CD8-positive, alpha-beta memory T cell (primary cell): ENCODE measurements around the gene ZNF804A. TPM values are rescaled to one million over a fixed set of nuclear protein-coding genes. Genes with fewer than 3 reads are reported as not detected.

Source experiments
- CTCF ChIA-PET: fragments of 350-600 bp; sonication (Branson Sonifier 250); formaldehyde crosslinking; loops from one replicate; lab custom pipeline; 2021; ENCODE audit warnings: antibody characterized with exemption; lab: Charles Lee
- POLR2A ChIA-PET: fragments of 350-600 bp; sonication (Branson Sonifier 250); formaldehyde crosslinking; loops from one replicate; lab custom pipeline; 2021; ENCODE audit warnings: antibody characterized with exemption; lab: Charles Lee
- DNase-seq, 5 donors: peaks; one replicate each; pipeline versions ENCODE4 v3.0.0 to v3.0.0-alpha.2; 2020 to 2022; ENCODE audit warnings: mixed read lengths in 1 of 5
- H3K27ac ChIP-seq: one replicate; pipeline ENCODE4 v1.7.0; 2013; ENCODE audit warnings: low read depth, mild to moderate bottlenecking, low read length, moderate library complexity
- H3K27me3 ChIP-seq: 2 replicates; pipeline ENCODE4 v1.7.0; 2013; ENCODE audit warnings: low read length, mild to moderate bottlenecking; ENCODE audit not compliant: insufficient read depth, poor library complexity, severe bottlenecking
- H3K36me3 ChIP-seq: 2 replicates; pipeline ENCODE4 v1.7.0; 2013; ENCODE audit warnings: mild to moderate bottlenecking, low read length, moderate library complexity; ENCODE audit not compliant: insufficient read depth
- H3K4me1 ChIP-seq: 2 replicates; pipeline ENCODE4 v1.7.0; 2013; ENCODE audit warnings: mild to moderate bottlenecking, low read length, moderate library complexity; ENCODE audit not compliant: insufficient read depth
- H3K4me3 ChIP-seq: 2 replicates; pipeline ENCODE4 v1.7.0; 2013; ENCODE audit warnings: mild to moderate bottlenecking, low read length
- H3K9me3 ChIP-seq: 2 replicates; pipeline ENCODE4 v1.7.0; 2013; ENCODE audit warnings: mild to moderate bottlenecking, low read length
- H3K27ac Mint-ChIP-seq, 8 donors: one replicate each; pipeline ENCODE4 v1.8.0; 2020 to 2021; ENCODE audit warnings: mixed read lengths in 8 of 8, mild to moderate bottlenecking in 6 of 8, inconsistent platforms in 3 of 8, moderate library complexity in 3 of 8
- H3K27me3 Mint-ChIP-seq, 2 donors: one replicate each; pipeline ENCODE4 v1.8.0; 2020 to 2021; ENCODE audit warnings: mixed read lengths in 2 of 2, mild to moderate bottlenecking in 1 of 2, moderate library complexity in 1 of 2
- H3K36me3 Mint-ChIP-seq, 3 donors: one replicate each; pipeline ENCODE4 v1.8.0; 2020 to 2021; ENCODE audit warnings: mixed read lengths in 3 of 3, inconsistent platforms in 1 of 3, mild to moderate bottlenecking in 1 of 3
- H3K4me1 Mint-ChIP-seq, 3 donors: one replicate each; pipeline ENCODE4 v1.8.0; 2020 to 2021; ENCODE audit warnings: mixed read lengths in 3 of 3, inconsistent platforms in 1 of 3, mild to moderate bottlenecking in 1 of 3
- H3K4me3 Mint-ChIP-seq, 7 donors: one replicate each; pipeline ENCODE4 v1.8.0; 2020 to 2021; ENCODE audit warnings: mixed read lengths in 7 of 7, mild to moderate bottlenecking in 6 of 7, moderate library complexity in 4 of 7, inconsistent platforms in 2 of 7
- H3K9me3 Mint-ChIP-seq, 5 donors: one replicate each; pipeline ENCODE4 v1.8.0; 2020 to 2022; ENCODE audit warnings: mixed read lengths in 5 of 5, mild to moderate bottlenecking in 3 of 5, moderate library complexity in 2 of 5, inconsistent platforms in 1 of 5
- polyA plus RNA-seq: library from polyadenylated mRNA; unstranded; fragments of 300-500 nt; fragmentation: Illumina TruSeq; gene quantifications from one replicate; pipeline ENCODE4 v1.2.3, GENCODE V29; 2021
- total RNA-seq, 2 experiments: library from RNA; stranded (reverse); gene quantifications; one replicate each; pipeline ENCODE4 v1.2.3, GENCODE V29; 2021

Gene ZNF804A
- total and polyA plus RNA-seq, 3 experiments from 2014 or later, result not detected

- no peak overlapping the region for H3K27ac Mint-ChIP-seq
- H3K4me3 Mint-ChIP-seq, result no peak overlapping the region
- H3K4me1 Mint-ChIP-seq, result no peaks in the 10 kb centered on the region
- ChIA-PET CTCF (no interaction called here), POLR2A (no interaction called here)
- DNase-seq, result no peak
- Histone ChIP-seq H3K9me3 (no peaks in the 10 kb centered on the region), H3K36me3 (no peaks in the 10 kb centered on the region), H3K4me3 (no peak overlapping the region), H3K27me3 (no peaks in the 10 kb centered on the region), H3K27ac (no peak overlapping the region), H3K4me1 (no peaks in the 10 kb centered on the region)
- H3K36me3 Mint-ChIP-seq, result no peaks in the 10 kb centered on the region
- H3K27me3 Mint-ChIP-seq, result no peaks in the 10 kb centered on the region
- peaks cover 3 to 9% (median 5%) of the 10 kb centered on the region in 5 donors for H3K9me3 Mint-ChIP-seq
Measured at GRCh38 chr2:184904991-184905390, 306.7 kb downstream of the ZNF804A start.

DNA sequence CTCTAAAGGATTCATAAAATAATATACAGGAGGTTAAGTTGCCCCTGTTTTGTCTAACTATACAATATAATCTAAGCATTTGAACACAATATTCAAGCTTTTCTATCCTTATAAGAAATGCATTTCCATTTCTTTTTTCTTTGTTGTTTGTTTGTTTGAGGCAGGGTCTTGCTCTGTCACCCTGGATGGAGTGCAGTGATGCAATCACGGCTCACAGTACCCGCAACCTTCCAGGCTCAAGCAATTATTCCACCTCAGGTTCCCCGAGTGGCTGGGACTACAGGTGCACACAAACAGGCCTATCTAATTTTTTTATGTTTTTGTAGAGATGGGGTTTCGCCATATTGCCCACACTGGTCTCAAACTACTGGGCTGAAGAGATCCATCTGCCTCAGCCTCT, 307.8 kb downstream of the ZNF804A start:
- Mint-ChIP-seq H3K36me3 (no peaks in the 10 kb centered on the region), H3K4me1 (no peaks in the 10 kb centered on the region), H3K27me3 (no peaks in the 10 kb centered on the region), H3K4me3 (no peak overlapping the region), H3K27ac (no peak overlapping the region), H3K9me3 (peaks cover 3 to 7% (median 6%) of the 10 kb centered on the region in 5 donors)
- Histone ChIP-seq H3K27me3 (no peaks in the 10 kb centered on the region), H3K9me3 (no peaks in the 10 kb centered on the region), H3K27ac (no peak overlapping the region), H3K36me3 (no peaks in the 10 kb centered on the region), H3K4me1 (no peaks in the 10 kb centered on the region), H3K4me3 (no peak overlapping the region)
- DNase-seq, result no peak
- POLR2A ChIA-PET, result no interaction called here
- CTCF ChIA-PET, result no interaction called here

- no peak for DNase-seq
- Histone ChIP-seq H3K4me3 (no peak overlapping the region), H3K4me1 (no peaks in the 10 kb centered on the region), H3K9me3 (no peaks in the 10 kb centered on the region), H3K36me3 (no peaks in the 10 kb centered on the region), H3K27me3 (no peaks in the 10 kb centered on the region), H3K27ac (no peak overlapping the region)
- POLR2A ChIA-PET, result no interaction called here
- Mint-ChIP-seq H3K36me3 (no peaks in the 10 kb centered on the region), H3K4me3 (no peak overlapping the region), H3K27me3 (no peaks in the 10 kb centered on the region), H3K27ac (no peak overlapping the region), H3K4me1 (no peaks in the 10 kb centered on the region), H3K9me3 (peaks cover 3 to 10% (median 6%) of the 10 kb centered on the region in 5 donors)
- CTCF ChIA-PET, result no interaction called here
Measured at GRCh38 chr2:184906709-184907108, 308.4 kb downstream of the ZNF804A start.

- peaks cover 2 to 10% (median 6%) of the 10 kb centered on the region in 5 donors for H3K9me3 Mint-ChIP-seq
- no peaks in the 10 kb centered on the region for H3K36me3 Mint-ChIP-seq
- no peaks in the 10 kb centered on the region for H3K27me3 Mint-ChIP-seq
- DNase-seq, result no peak
- H3K36me3 ChIP-seq, result no peaks in the 10 kb centered on the region
- H3K27ac ChIP-seq, result no peak overlapping the region
- CTCF ChIA-PET, result no interaction called here
- H3K4me3 Mint-ChIP-seq, result no peak overlapping the region
- POLR2A ChIA-PET, result no interaction called here
- no peak overlapping the region for H3K4me3 ChIP-seq
- H3K27ac Mint-ChIP-seq, result no peak overlapping the region
- H3K4me1 ChIP-seq, result no peaks in the 10 kb centered on the region
- H3K4me1 Mint-ChIP-seq, result no peaks in the 10 kb centered on the region
- H3K27me3 ChIP-seq, result no peaks in the 10 kb centered on the region
- no peaks in the 10 kb centered on the region for H3K9me3 ChIP-seq
Measured at GRCh38 chr2:184908966-184909365, 310.6 kb downstream of the ZNF804A start.

DNA sequence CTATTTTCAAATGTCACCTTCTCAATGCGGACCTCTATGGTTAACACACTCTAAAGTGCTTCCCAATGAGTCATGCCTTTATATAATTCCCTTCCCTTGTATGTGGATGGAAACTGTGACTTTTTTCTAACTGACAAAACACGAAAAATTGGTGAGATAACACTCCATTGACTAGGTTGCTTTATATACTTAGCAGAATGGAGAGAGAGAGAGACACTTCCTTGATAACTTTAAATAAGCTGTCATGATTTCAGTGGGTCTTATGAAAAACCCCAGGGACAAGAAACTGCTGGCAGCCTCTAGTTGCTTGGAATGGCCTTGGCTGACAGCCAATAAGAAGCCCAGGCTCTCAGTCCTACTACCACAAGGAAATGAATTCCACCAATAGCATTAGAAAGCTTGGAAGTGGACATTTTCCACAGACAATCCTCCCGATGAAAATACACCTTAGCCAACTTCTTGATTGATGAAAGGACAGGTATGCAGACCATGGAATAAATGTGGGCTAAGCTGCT, 322.2 kb downstream of the ZNF804A start:
- Histone ChIP-seq H3K9me3 (no peaks in the 10 kb centered on the region), H3K27me3 (no peaks in the 10 kb centered on the region), H3K36me3 (no peaks in the 10 kb centered on the region), H3K4me1 (no peaks in the 10 kb centered on the region), H3K27ac (no peak overlapping the region), H3K4me3 (no peak overlapping the region)
- H3K27ac Mint-ChIP-seq, result no peak overlapping the region
- CTCF ChIA-PET, result no interaction called here
- H3K9me3 Mint-ChIP-seq, result peaks cover 6 to 27% (median 7%) of the 10 kb centered on the region in 5 donors
- no peaks in the 10 kb centered on the region for H3K4me1 Mint-ChIP-seq
- H3K36me3 Mint-ChIP-seq, result no peaks in the 10 kb centered on the region
- DNase-seq, result no peak
- H3K27me3 Mint-ChIP-seq, result no peaks in the 10 kb centered on the region
- POLR2A ChIA-PET, result no interaction called here
- H3K4me3 Mint-ChIP-seq, result no peak overlapping the region

DNA sequence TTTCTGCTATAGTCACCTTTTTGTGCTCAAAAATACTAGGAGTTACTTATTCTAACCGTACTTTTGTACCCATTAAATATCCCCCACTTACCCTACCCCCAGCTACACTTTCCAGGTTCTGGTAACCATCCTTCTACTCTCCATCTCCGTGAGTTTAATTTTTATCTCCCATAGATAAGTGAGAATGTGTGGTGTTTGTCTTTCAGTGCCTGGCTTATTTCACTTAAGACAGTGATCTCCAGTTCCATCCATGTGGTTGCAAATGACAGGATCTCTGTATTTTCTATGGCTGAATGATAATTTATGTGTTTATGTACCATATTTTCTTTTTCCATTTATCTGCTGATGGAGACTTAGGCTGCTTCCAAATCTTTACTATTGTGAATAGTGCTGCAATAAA, 323.3 kb downstream of the ZNF804A start:
- Histone ChIP-seq H3K36me3 (no peaks in the 10 kb centered on the region), H3K4me1 (no peaks in the 10 kb centered on the region), H3K4me3 (no peak overlapping the region), H3K9me3 (no peaks in the 10 kb centered on the region), H3K27me3 (no peaks in the 10 kb centered on the region), H3K27ac (no peak overlapping the region)
- H3K9me3 Mint-ChIP-seq, result peaks cover 4 to 32% (median 10%) of the 10 kb centered on the region in 5 donors
- CTCF ChIA-PET, result interaction anchor here (1.1 kb wide), 1 partner anchor 42 kb away, joined by 3 read pairs; no protein-coding TSS in a partner anchor
- H3K36me3 Mint-ChIP-seq, result no peaks in the 10 kb centered on the region
- no peak overlapping the region for H3K4me3 Mint-ChIP-seq
- H3K27ac Mint-ChIP-seq, result no peak overlapping the region
- POLR2A ChIA-PET, result no interaction called here
- DNase-seq, result no peak
- H3K27me3 Mint-ChIP-seq, result no peaks in the 10 kb centered on the region
- no peaks in the 10 kb centered on the region for H3K4me1 Mint-ChIP-seq

DNA sequence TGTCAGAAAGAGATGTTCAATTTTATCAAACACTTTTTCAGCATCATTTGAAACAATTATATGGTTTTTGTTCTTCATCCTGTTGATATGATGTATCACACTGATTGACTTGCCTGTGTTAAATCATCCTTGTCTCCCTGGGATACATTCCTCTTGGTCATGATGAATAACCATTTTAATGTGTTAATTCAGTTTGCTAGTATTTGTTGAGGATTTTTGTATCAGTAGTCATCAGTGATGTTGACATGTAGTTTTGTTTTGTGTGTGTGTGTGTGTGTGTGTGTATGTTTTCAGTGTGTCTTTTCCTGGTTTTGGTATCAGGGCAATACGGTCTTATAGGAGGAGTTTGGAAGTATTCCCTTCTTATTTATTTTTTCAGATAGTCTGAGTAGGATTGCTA, 325.4 kb downstream of the ZNF804A start:
- H3K9me3 Mint-ChIP-seq, result peaks cover 4 to 39% (median 13%) of the 10 kb centered on the region in 5 donors
- ChIA-PET POLR2A (no interaction called here), CTCF (no interaction called here)
- no peak overlapping the region for H3K27ac ChIP-seq
- H3K27me3 Mint-ChIP-seq, result no peaks in the 10 kb centered on the region
- no peaks in the 10 kb centered on the region for H3K9me3 ChIP-seq
- no peak for DNase-seq
- no peaks in the 10 kb centered on the region for H3K4me1 Mint-ChIP-seq
- no peak overlapping the region for H3K4me3 ChIP-seq
- H3K27me3 ChIP-seq, result no peaks in the 10 kb centered on the region
- H3K36me3 ChIP-seq, result no peaks in the 10 kb centered on the region
- H3K4me1 ChIP-seq, result no peaks in the 10 kb centered on the region
- H3K27ac Mint-ChIP-seq, result no peak overlapping the region
- no peak overlapping the region for H3K4me3 Mint-ChIP-seq
- H3K36me3 Mint-ChIP-seq, result no peaks in the 10 kb centered on the region

GRCh38 chr2:184927040-184927439, 328.7 kb downstream of the ZNF804A start:
- Mint-ChIP-seq H3K36me3 (no peaks in the 10 kb centered on the region), H3K27me3 (no peaks in the 10 kb centered on the region), H3K4me3 (no peak overlapping the region), H3K27ac (no peak overlapping the region), H3K9me3 (peaks cover 5 to 48% (median 13%) of the 10 kb centered on the region in 5 donors), H3K4me1 (no peaks in the 10 kb centered on the region)
- H3K9me3 ChIP-seq, result no peaks in the 10 kb centered on the region
- POLR2A ChIA-PET, result no interaction called here
- DNase-seq, result no peak
- no peaks in the 10 kb centered on the region for H3K4me1 ChIP-seq
- no peaks in the 10 kb centered on the region for H3K27me3 ChIP-seq
- CTCF ChIA-PET, result no interaction called here
- no peak overlapping the region for H3K27ac ChIP-seq
- no peaks in the 10 kb centered on the region for H3K36me3 ChIP-seq
- no peak overlapping the region for H3K4me3 ChIP-seq
